Measurements from ENCODE around the gene ACADSB. TPM values are rescaled to one million over a fixed set of nuclear protein-coding genes. Genes with fewer than 3 reads are reported as not detected.

The ACADSB gene
- total RNA-seq, 1 experiment from 2014 or later: 4.3 TPM

DNA sequence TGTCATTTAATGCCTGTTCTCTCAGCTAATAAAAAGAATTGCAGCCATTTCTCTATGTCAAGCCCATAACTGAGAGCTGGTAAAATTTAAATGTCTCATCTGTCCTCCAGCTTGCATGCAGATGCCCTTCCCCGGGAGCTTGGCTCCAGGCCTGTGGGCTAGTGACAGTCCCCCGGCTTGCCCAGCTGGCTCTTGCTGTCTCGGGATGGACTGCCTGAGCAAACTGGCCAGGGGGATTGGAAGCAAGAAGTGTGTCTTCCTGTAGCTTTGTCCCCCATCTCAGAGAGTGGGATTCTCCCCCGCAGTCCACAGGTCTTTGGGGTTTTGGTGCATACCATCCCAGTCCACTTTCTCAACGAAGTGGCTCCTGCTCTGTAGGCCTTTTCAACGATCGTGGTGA lies 73.1 kb downstream of the ACADSB start:
- no peak for DNase-seq (ENCODE audit: low read depth)
- in situ Hi-C loops (cut with HindIII; ENCODE audit: low pct_unique_long_range_greater_than_20kb, low sequenced_read_pairs): no loop called here

- in situ Hi-C loops (cut with HindIII; ENCODE audit: low pct_unique_long_range_greater_than_20kb, low sequenced_read_pairs): no loop called here
- no peak for DNase-seq (ENCODE audit: low read depth)
Observed at GRCh38 chr10:123083811-123084210, 75.0 kb downstream of the ACADSB start.

DNA sequence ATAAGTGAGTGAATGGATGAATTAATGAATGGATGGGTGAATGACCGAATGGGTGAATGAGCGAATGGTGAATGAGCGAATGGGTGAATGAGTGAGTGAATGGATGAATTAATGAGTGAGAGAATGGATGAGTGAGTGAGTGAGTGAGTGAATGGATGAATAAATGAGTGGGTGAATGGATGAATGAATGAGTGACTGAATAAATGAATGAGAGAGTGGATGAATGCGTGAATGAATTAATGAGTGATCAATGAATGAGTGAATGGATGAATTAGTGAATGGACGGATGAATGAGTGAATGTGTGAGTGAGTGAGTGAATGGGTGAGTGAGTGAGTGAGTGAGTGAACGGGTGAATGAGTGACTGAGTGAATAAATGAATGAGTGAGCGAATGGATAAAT lies 77.5 kb downstream of the ACADSB start:
- DNase-seq (ENCODE audit: low read depth): no peak
- in situ Hi-C loops (cut with HindIII; ENCODE audit: low pct_unique_long_range_greater_than_20kb, low sequenced_read_pairs): no loop called here

DNA sequence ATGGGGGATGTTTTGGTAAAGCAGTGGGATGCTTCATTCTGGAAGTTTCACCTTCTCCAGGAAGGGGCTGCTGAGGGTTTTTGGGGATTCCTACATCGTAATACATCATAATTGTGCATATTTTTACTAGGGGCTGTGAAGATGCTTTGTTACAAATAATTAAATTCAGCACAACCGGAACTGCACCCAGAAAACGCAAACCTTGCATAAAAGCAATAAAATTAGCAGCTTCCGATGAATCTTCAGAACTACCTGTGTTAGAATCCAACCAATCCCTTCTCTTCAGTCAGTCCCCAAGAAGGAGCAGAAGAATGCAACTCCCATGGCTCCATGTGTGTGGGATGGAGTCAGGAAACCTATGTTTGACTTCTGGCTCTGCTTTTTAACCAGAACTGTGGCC lies 78.5 kb downstream of the ACADSB start:
- in situ Hi-C loops (cut with HindIII; ENCODE audit: low pct_unique_long_range_greater_than_20kb, low sequenced_read_pairs): no loop called here
- DNase-seq (ENCODE audit: low read depth): no peak

GRCh38 chr10:123087786-123088185 lies 79.0 kb downstream of the ACADSB start:
- in situ Hi-C loops (cut with HindIII; ENCODE audit: low pct_unique_long_range_greater_than_20kb, low sequenced_read_pairs): no loop called here
- no peak for DNase-seq (ENCODE audit: low read depth)

DNA sequence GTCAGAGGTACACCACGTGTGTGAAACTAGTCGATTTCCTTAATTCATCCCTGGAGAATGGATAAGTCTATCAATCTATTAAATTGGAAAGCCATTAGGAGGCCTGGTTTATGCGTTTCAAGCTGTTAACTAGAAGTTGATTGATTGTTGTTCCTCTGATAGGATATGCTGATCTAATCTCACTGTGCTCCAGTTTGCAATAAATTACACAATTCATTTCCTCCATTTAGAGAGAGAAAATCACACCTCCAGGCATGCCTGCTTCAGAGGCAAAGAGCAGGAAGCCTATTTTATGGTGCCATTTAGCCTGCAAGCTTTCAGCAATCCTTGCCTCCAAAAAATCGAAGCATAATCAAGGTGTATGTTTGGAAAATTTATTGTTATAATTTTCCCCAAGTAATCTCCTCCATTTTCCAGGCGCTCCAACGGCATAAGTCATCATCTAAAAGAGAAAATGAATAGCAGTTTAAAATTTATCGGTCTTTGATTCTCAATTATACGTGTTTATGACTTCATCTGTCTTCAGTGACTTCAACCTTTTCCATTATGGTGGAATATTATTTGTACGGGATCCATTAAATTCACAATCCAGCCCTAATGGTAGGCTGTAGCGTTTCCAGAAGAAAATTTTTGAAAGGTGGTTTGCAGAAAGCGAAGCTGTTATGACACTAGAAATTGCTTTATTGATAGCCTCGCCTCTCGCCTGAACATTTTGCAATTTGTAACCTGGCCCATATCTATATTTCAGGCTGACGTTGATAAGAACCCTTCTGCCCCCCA lies 84.0 kb downstream of the ACADSB start:
- in situ Hi-C loops (cut with HindIII; ENCODE audit: low pct_unique_long_range_greater_than_20kb, low sequenced_read_pairs): no loop called here
- no peak for DNase-seq (ENCODE audit: low read depth)

- DNase-seq (ENCODE audit: low read depth): no peak
- in situ Hi-C loops (cut with HindIII; ENCODE audit: low pct_unique_long_range_greater_than_20kb, low sequenced_read_pairs): no loop called here
Observed at GRCh38 chr10:123093489-123093888, 84.7 kb downstream of the ACADSB start.

GRCh38 chr10:123096452-123096851 lies 87.6 kb downstream of the ACADSB start:
- in situ Hi-C loops (cut with HindIII; ENCODE audit: low pct_unique_long_range_greater_than_20kb, low sequenced_read_pairs): no loop called here
- DNase-seq (ENCODE audit: low read depth): no peak

DNA sequence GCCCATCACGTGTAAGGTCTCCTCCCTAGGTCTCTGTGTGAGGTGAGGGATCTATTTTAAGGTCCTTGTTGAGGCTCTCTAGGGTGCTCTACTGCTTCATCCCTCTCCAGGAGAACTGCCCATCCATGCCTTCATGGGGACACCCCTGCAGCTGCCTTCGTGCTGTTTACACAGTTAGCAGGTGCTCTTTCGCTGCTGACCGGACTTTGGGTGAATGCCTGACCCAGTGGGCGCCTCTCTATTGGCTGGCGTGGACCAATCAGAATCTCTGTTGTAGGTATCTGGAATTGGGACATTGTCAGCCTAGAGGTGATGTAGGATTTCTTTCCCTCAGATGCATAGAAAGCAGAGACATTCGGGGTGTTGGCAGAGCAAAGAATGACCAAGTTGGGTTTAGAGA lies 88.2 kb downstream of the ACADSB start:
- in situ Hi-C loops (cut with HindIII; ENCODE audit: low pct_unique_long_range_greater_than_20kb, low sequenced_read_pairs): no loop called here
- no peak for DNase-seq (ENCODE audit: low read depth)

- DNase-seq (ENCODE audit: low read depth): no peak
- in situ Hi-C loops (cut with HindIII; ENCODE audit: low pct_unique_long_range_greater_than_20kb, low sequenced_read_pairs): no loop called here
Observed at GRCh38 chr10:123100030-123100762, 91.4 kb downstream of the ACADSB start.

GRCh38 chr10:123101872-123102271 lies 93.1 kb downstream of the ACADSB start:
- in situ Hi-C loops (cut with HindIII; ENCODE audit: low pct_unique_long_range_greater_than_20kb, low sequenced_read_pairs): no loop called here
- DNase-seq (ENCODE audit: low read depth): no peak

- DNase-seq (ENCODE audit: low read depth): no peak
- in situ Hi-C loops (cut with HindIII; ENCODE audit: low pct_unique_long_range_greater_than_20kb, low sequenced_read_pairs): no loop called here
Observed at GRCh38 chr10:123102673-123103072, 93.9 kb downstream of the ACADSB start.

DNA sequence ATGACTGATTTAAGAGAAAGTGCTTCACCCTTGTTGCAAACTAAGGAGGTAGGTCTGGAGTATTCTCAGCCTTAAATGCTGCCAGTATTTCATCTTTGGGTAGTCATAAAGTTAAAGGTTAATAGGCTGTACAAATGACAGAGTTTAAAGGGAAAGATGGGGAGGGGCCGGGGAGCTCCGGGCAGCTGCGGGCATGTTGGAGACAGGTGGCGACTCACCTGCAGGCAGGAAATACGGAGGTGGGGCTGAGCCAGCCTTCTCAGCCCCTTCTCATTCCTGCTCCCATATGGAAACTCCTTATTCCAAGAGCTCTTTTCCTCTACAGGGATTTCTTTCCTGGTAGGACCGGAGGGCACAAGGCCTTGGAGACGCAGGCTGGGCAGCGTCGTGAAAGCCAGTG lies 95.1 kb downstream of the ACADSB start:
- in situ Hi-C loops (cut with HindIII; ENCODE audit: low pct_unique_long_range_greater_than_20kb, low sequenced_read_pairs): no loop called here
- DNase-seq (ENCODE audit: low read depth): no peak

Other genes starting within 250 kb of the ACADSB start
- gene CUZD1, start 163.1 kb upstream of the ACADSB start, total RNA-seq (2014; rRNA removed; shearing (Covaris generic); ENCODE audit: low replicate concordance): 2.5 TPM in 1 of 2 replicates, not detected in the other
- gene FAM24B, start 129.4 kb upstream of the ACADSB start, total RNA-seq (2014; rRNA removed; shearing (Covaris generic); ENCODE audit: low replicate concordance): 0.64 and 2.5 TPM in 2 replicates
- not detected in 2 replicates for gene FAM24A, start 98.4 kb upstream of the ACADSB start, total RNA-seq (2014; rRNA removed; shearing (Covaris generic); ENCODE audit: low replicate concordance)
- 1.3 and 2.4 TPM in 2 replicates for gene C10orf88, start 54.8 kb upstream of the ACADSB start, total RNA-seq (2014; rRNA removed; shearing (Covaris generic); ENCODE audit: low replicate concordance)
- gene PSTK, start 28.6 kb upstream of the ACADSB start, total RNA-seq (2014; rRNA removed; shearing (Covaris generic); ENCODE audit: low replicate concordance): 3.4 and 3.9 TPM in 2 replicates
- 0.57 and 3.8 TPM in 2 replicates for gene IKZF5, start 211 bp upstream of the ACADSB start, total RNA-seq (2014; rRNA removed; shearing (Covaris generic); ENCODE audit: low replicate concordance)
- not detected in 2 replicates for gene HMX3, start 127.0 kb downstream of the ACADSB start, total RNA-seq (2014; rRNA removed; shearing (Covaris generic); ENCODE audit: low replicate concordance)
- gene HMX2, start 139.1 kb downstream of the ACADSB start, total RNA-seq (2014; rRNA removed; shearing (Covaris generic); ENCODE audit: low replicate concordance): not detected in 2 replicates
- 117 and 181 TPM in 2 replicates for gene BUB3, start 145.4 kb downstream of the ACADSB start, total RNA-seq (2014; rRNA removed; shearing (Covaris generic); ENCODE audit: low replicate concordance)